RWPE2 (cell line): Measurements from ENCODE around the gene NEURL1.

Source experiments
- ATAC-seq: fragments of 200-7000 bp; cut with Tn5 transposase; 3 replicates; pipeline ENCODE4 v1.9.1; 2021; ENCODE audit warnings: low read depth
- DNase-seq: peaks from one replicate; pipeline ENCODE4 v3.0.0-alpha.2; 2020; ENCODE audit warnings: low spot score
- H3K27ac ChIP-seq: fragments of 450-650 bp; 2 replicates; pipeline ENCODE4 v1.5.1; 2017; ENCODE audit warnings: mild to moderate bottlenecking; ENCODE audit not compliant: poor library complexity, severe bottlenecking
- H3K27me3 ChIP-seq: fragments of 250-450 bp; sonication (Bioruptor Pico); 2 replicates; pipeline ENCODE4 v1.5.1; 2021; ENCODE audit warnings: mild to moderate bottlenecking, moderate library complexity; ENCODE audit not compliant: insufficient read depth, poor library complexity, severe bottlenecking
- H3K36me3 ChIP-seq: fragments of 250-450 bp; sonication (Bioruptor Pico); 2 replicates; pipeline ENCODE4 v1.5.1; 2020; ENCODE audit warnings: low read depth, mild to moderate bottlenecking, moderate library complexity
- H3K4me1 ChIP-seq: fragments of 250-450 bp; sonication (Bioruptor Pico); 2 replicates; pipeline ENCODE4 v1.5.1; 2021; ENCODE audit warnings: mild to moderate bottlenecking, moderate library complexity; ENCODE audit not compliant: insufficient read depth, poor library complexity, severe bottlenecking
- H3K4me3 ChIP-seq: fragments of 250-450 bp; sonication (Bioruptor Pico); 2 replicates; pipeline ENCODE4 v1.5.1; 2021; ENCODE audit warnings: mild to moderate bottlenecking, moderate library complexity; ENCODE audit not compliant: severe bottlenecking
- H3K9me3 ChIP-seq: fragments of 250-450 bp; sonication (Bioruptor Pico); 2 replicates; pipeline ENCODE4 v1.5.1; 2021; ENCODE audit warnings: mild to moderate bottlenecking, moderate library complexity; ENCODE audit not compliant: severe bottlenecking
- TF ChIP-seq, protein P1 (sequence below): fragments of 450-650 bp; IDR thresholded peaks from one replicate; pipeline ENCODE4 v1.5.1; 2017; ENCODE audit warnings: mild to moderate bottlenecking, moderate library complexity; ENCODE audit not compliant: poor library complexity, severe bottlenecking

The NEURL1 gene

DNA sequence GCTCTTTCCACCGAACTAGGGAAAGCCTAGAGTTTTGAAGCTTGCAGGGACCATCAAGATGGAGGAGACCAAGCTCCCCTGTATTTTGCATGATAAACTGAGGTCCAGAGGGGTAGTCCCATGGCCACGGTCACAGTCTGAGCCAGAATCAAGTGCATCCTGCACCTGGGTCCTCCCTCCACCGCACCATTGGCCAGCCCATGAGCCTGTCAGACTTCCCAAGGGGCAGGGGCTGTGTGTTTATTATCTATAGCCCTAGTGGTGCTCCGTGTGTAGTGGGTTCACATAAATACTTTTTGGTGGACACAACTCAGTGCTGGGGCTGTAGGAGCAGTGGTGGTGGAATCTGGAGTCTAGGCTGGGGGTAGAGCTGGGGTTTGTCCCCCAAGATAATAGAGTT lies 18.1 kb upstream of the NEURL1 start:
- H3K36me3 ChIP-seq: no peaks in the 10 kb centered on the region
- H3K27me3 ChIP-seq: no peaks in the 10 kb centered on the region
- TF ChIP-seq, protein P1, sequence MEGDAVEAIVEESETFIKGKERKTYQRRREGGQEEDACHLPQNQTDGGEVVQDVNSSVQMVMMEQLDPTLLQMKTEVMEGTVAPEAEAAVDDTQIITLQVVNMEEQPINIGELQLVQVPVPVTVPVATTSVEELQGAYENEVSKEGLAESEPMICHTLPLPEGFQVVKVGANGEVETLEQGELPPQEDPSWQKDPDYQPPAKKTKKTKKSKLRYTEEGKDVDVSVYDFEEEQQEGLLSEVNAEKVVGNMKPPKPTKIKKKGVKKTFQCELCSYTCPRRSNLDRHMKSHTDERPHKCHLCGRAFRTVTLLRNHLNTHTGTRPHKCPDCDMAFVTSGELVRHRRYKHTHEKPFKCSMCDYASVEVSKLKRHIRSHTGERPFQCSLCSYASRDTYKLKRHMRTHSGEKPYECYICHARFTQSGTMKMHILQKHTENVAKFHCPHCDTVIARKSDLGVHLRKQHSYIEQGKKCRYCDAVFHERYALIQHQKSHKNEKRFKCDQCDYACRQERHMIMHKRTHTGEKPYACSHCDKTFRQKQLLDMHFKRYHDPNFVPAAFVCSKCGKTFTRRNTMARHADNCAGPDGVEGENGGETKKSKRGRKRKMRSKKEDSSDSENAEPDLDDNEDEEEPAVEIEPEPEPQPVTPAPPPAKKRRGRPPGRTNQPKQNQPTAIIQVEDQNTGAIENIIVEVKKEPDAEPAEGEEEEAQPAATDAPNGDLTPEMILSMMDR: no peak
- ATAC-seq: no peak
- no peak overlapping the region for H3K27ac ChIP-seq
- no peaks in the 10 kb centered on the region for H3K9me3 ChIP-seq
- H3K4me1 ChIP-seq: peaks cover 3% of the 10 kb centered on the region
- no peak for DNase-seq
- H3K4me3 ChIP-seq: no peak overlapping the region

DNA sequence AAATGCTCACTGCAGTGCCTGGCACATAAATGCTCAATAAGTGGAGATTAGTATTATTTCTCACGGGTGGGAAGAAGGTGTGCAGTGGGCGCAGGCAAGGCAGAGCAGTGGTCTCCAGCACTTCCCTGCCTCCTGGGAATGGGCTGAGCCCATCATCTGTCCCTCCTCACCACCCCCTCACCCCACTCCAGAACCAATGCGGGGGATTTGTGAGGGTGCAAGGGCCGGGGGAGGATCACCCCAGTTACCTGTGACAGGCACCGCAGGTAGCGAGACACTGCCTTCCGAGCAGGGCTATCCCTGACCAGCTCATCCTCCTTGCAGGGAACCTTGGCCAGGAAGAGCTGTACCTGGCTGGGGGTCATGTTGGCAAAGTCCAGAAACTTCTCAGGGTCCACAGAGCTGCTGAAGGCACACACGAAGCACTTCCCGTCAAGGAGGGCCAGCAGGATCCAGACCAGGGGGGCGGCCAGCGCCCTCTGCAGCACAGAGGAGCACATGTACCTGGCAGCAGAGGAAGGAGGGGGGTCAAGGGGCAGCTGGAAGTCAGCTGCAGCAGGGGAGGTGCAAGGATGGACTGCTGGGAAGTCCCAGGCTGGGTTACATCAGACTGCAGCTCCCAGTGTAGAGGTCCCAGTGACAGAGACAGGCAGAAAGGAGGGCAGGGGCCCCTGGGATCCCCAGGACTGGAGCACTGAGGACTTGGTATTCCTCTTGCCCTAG lies 17.3 kb upstream of the NEURL1 start:
- H3K36me3 ChIP-seq: no peaks in the 10 kb centered on the region
- no peaks in the 10 kb centered on the region for H3K9me3 ChIP-seq
- no peaks in the 10 kb centered on the region for H3K27me3 ChIP-seq
- DNase-seq (no peak), ATAC-seq (no peak; the same call in 2 of the 3 replicates)
- TF ChIP-seq, protein P1: no peak
- no peak overlapping the region for H3K4me3 ChIP-seq
- H3K27ac ChIP-seq: no peak overlapping the region
- peaks cover 3% of the 10 kb centered on the region for H3K4me1 ChIP-seq

DNA sequence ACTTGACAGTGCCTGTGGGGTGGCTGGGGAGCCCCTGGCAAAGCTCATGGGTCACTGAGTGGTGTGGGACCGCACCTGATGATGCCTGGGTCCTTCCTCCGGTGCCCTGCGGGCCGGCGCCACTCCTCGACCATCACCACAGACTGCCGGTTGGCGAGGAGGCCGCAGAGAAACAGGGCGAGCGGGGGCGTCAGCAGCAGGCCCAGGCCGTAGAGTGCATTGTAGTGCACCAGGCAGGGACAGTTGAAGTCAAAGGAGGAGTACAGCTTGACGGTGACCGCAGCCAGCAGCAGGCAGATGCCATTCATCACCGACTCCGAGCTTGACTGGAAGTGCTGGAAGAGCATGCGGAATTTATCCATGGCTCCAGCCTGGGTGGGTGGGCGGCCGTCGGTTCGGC lies 14.8 kb upstream of the NEURL1 start:
- ATAC-seq (no peak), DNase-seq (no peak)
- H3K27ac ChIP-seq: no peak overlapping the region

DNA sequence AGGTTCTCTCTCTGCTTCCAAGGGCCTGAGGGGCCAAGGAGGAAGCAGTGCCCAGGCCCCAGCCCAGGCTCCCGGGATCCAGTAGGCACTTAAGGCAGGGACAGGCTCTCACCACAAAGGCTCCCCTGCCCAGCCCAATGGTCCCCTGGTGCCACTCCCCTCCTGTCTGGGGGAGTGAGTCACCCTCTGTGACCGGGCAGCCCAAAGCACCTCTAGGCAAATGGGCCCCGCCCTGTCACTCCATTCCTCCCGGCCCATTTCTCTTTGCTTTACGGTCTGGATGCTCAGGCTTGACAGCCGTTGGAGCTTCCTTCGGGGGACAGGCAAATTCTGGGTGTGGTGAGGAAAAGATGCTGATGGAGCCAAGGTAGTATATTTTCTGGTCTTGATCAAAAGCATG lies 14.4 kb upstream of the NEURL1 start, which contains the start of gene CALHM3:
CALHM3 (minus strand) TSS at position 106 of the 400 bp plus-strand sequence. CDS start 208 bp downstream, outside the sequence.
- Histone ChIP-seq H3K36me3 (no peaks in the 10 kb centered on the region), H3K4me3 (no peak within 1 kb of the TSS), H3K9me3 (no peaks in the 10 kb centered on the region), H3K27me3 (no peaks in the 10 kb centered on the region), H3K27ac (no peak within 1 kb of the TSS), H3K4me1 (peaks cover 3% of the 10 kb centered on the region)
- DNase-seq (no peak), ATAC-seq (peak; percentile 85)
- TF ChIP-seq, protein P1: no peak

More for the DNA sequence above, 14.8 kb upstream of the NEURL1 start:
- H3K9me3 ChIP-seq: no peaks in the 10 kb centered on the region
- no peaks in the 10 kb centered on the region for H3K36me3 ChIP-seq
- peaks cover 3% of the 10 kb centered on the region for H3K4me1 ChIP-seq
- TF ChIP-seq, protein P1: no peak
- H3K4me3 ChIP-seq: no peak overlapping the region
- H3K27me3 ChIP-seq: no peaks in the 10 kb centered on the region

DNA sequence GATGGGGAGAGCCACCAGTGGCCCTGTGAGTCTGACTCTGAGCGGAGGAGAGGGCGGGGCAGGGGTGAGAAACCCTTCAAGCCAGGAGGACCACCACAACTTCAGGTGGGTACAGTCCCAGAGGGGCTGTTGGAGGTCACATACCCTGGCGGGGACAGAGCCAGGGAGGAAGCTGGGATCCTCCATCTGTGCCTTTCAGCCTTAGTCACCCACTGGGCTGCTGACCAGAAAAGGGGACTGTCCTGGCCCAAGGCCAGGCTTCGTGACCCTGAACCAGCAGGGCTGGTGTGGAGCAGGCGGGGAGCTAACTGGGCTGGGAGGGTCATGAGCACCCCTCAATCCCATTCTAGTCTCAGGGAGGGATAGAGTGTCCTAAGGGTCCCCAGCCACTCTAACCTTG lies 13.0 kb upstream of the NEURL1 start:
- Histone ChIP-seq H3K36me3 (no peaks in the 10 kb centered on the region), H3K4me3 (no peak overlapping the region), H3K9me3 (no peaks in the 10 kb centered on the region), H3K4me1 (peaks cover 3% of the 10 kb centered on the region), H3K27me3 (no peaks in the 10 kb centered on the region), H3K27ac (no peak overlapping the region)
- no peak for ATAC-seq
- TF ChIP-seq, protein P1: no peak
- DNase-seq: no peak
